ENCODE results near the gene RAB36. TPM values are rescaled to one million over a fixed set of nuclear protein-coding genes. Genes with fewer than 3 reads are reported as not detected.

The RAB36 gene
- total RNA-seq, 1 experiment from 2014 or later = 1.4 TPM

DNA sequence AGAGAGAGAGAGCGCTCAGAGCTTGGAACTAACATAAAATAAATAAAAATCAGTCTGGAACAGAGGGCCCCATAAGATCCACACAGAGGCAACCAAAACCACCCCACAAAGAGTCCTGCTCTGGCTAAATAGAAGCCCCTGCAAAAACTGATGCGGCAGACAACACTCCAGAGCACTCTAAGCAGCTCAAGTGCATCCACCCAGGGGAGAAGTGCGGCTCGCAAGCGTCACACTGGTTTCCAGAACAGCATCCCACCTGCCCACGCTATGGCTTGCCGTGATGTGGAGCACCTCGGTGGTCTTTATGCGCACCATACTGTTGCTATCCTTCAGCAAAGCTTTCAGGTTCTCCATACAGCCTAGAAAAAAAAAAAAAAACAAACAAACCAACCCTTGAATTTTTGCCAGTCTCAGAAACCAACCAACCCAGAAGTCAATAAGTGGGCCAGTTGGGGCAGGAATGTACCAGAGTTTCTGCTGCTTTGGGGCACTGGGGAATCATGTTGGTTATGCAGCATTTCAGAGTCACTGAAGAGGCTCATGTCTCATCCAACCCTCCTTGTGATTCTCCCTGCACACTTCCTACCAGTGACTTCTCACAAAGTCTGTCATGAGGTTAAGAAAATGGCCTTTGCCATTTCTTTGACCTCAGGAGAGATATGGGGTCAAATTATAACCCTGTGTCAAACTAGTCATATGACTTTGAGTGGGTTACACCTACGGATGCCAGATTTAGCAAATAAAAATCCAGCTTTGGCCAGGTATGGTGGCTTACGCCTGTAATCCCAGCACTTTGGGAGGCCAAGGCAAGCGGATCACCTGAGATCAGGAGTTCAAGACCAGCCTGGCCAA lies 6.5 kb upstream of the RAB36 start:
- Mint-ChIP-seq H3K27ac (no peak overlapping the region), H3K36me3 (ENCODE audit: insufficient read depth in 1 of 3, low read depth in 3 of 3) (no peaks in the 10 kb centered on the region), H3K4me1 (peaks cover 12 to 38% of the 10 kb centered on the region in 2 experiments), H3K27me3 (ENCODE audit: low read depth) (peaks cover 32% of the 10 kb centered on the region), H3K4me3 (no peak overlapping the region), H3K9me3 (no peaks in the 10 kb centered on the region; a peak in 1 of 5 replicates)
- Histone ChIP-seq H3K79me1 (ENCODE audit: insufficient read depth, low read depth, low read length, poor library complexity, severe bottlenecking) (no peaks in the 10 kb centered on the region), H3K4ac (ENCODE audit: low read depth, low read length) (no peak overlapping the region), H3K4me1 (ENCODE audit: insufficient read depth, low read length) (no peaks in the 10 kb centered on the region; the same call in none of the 2 replicates), H2BK5ac (ENCODE audit: insufficient read length, low read length) (no peak overlapping the region), H3K4me2 (ENCODE audit: insufficient read depth, insufficient read length, low read length) (no peak overlapping the region), H3K79me2 (ENCODE audit: insufficient read depth, low read length) (no peaks in the 10 kb centered on the region), H2BK12ac (ENCODE audit: insufficient read length, low read depth, low read length) (no peak overlapping the region), H3K23ac (ENCODE audit: insufficient read length, low read depth, low read length) (no peak overlapping the region), H4K8ac (replicated peaks; ENCODE audit: insufficient read length, low read depth, low read length) (no peak overlapping the region), H2BK120ac (ENCODE audit: low read depth, low read length, poor library complexity, severe bottlenecking) (no peak overlapping the region), H3K9me3 (ENCODE audit: control insufficient read depth, low read depth, low read length) (no peaks in the 10 kb centered on the region), H3K9ac (ENCODE audit: extremely low read depth, insufficient read length, low read length) (no peak overlapping the region), H2BK15ac (ENCODE audit: low read depth, low read length) (no peak overlapping the region), H4K5ac (ENCODE audit: insufficient read length, low read depth, low read length) (no peak overlapping the region), H2AFZ (ENCODE audit: low read length) (no peak overlapping the region), H4K91ac (ENCODE audit: insufficient read length, low read depth, low read length) (no peak overlapping the region), H3K27me3 (ENCODE audit: insufficient read depth, low read length) (no peaks in the 10 kb centered on the region), H3K56ac (ENCODE audit: insufficient read length, low read depth, low read length) (no peak overlapping the region), H2AK5ac (ENCODE audit: insufficient read length, low read length) (no peak overlapping the region), H4K20me1 (ENCODE audit: control insufficient read depth, insufficient read depth, insufficient read length) (no peaks in the 10 kb centered on the region), H3K27ac (ENCODE audit: insufficient read length, low read depth, low read length) (no peak overlapping the region), H3K14ac (ENCODE audit: insufficient read depth, low read length) (no peak overlapping the region), H3K23me2 (ENCODE audit: insufficient read length, low read depth, low read length, poor library complexity, severe bottlenecking) (no peaks in the 10 kb centered on the region), H3K18ac (ENCODE audit: insufficient read length, low read depth, low read length) (no peak overlapping the region), H2BK20ac (ENCODE audit: low read depth, low read length, poor library complexity, severe bottlenecking) (no peak overlapping the region), H3T11ph (ENCODE audit: low read length) (no peak overlapping the region)
- TF ChIP-seq, protein P1, sequence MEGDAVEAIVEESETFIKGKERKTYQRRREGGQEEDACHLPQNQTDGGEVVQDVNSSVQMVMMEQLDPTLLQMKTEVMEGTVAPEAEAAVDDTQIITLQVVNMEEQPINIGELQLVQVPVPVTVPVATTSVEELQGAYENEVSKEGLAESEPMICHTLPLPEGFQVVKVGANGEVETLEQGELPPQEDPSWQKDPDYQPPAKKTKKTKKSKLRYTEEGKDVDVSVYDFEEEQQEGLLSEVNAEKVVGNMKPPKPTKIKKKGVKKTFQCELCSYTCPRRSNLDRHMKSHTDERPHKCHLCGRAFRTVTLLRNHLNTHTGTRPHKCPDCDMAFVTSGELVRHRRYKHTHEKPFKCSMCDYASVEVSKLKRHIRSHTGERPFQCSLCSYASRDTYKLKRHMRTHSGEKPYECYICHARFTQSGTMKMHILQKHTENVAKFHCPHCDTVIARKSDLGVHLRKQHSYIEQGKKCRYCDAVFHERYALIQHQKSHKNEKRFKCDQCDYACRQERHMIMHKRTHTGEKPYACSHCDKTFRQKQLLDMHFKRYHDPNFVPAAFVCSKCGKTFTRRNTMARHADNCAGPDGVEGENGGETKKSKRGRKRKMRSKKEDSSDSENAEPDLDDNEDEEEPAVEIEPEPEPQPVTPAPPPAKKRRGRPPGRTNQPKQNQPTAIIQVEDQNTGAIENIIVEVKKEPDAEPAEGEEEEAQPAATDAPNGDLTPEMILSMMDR (conservative IDR thresholded peaks at IDR 0.05) = no peak
- no peak for DNase-seq
- WGBS (ENCODE audit: extremely low coverage, insufficient read length, low lambda C conversion rate) = no CpG with 5 or more reads among the region's 12 CpGs
